Measurements from ENCODE around the gene WDR37. TPM values are rescaled to one million over a fixed set of nuclear protein-coding genes. Genes with fewer than 3 reads are reported as not detected.
"Not testable (repeated sequence)": the region's sequence is repeated elsewhere in the genome, so short reads cannot be mapped to it uniquely, and the experiment has no call there.

The WDR37 gene, protein sequence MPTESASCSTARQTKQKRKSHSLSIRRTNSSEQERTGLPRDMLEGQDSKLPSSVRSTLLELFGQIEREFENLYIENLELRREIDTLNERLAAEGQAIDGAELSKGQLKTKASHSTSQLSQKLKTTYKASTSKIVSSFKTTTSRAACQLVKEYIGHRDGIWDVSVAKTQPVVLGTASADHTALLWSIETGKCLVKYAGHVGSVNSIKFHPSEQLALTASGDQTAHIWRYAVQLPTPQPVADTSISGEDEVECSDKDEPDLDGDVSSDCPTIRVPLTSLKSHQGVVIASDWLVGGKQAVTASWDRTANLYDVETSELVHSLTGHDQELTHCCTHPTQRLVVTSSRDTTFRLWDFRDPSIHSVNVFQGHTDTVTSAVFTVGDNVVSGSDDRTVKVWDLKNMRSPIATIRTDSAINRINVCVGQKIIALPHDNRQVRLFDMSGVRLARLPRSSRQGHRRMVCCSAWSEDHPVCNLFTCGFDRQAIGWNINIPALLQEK
- total RNA-seq, result 1 to 10 TPM; 5.8 to 9.7 (median 8.3) TPM
- long read RNA-seq, partial matches to known transcripts, result 0 of 1 reads
- long read RNA-seq, other reads (novel, unspliced or antisense), result 1 of 1 reads

DNA sequence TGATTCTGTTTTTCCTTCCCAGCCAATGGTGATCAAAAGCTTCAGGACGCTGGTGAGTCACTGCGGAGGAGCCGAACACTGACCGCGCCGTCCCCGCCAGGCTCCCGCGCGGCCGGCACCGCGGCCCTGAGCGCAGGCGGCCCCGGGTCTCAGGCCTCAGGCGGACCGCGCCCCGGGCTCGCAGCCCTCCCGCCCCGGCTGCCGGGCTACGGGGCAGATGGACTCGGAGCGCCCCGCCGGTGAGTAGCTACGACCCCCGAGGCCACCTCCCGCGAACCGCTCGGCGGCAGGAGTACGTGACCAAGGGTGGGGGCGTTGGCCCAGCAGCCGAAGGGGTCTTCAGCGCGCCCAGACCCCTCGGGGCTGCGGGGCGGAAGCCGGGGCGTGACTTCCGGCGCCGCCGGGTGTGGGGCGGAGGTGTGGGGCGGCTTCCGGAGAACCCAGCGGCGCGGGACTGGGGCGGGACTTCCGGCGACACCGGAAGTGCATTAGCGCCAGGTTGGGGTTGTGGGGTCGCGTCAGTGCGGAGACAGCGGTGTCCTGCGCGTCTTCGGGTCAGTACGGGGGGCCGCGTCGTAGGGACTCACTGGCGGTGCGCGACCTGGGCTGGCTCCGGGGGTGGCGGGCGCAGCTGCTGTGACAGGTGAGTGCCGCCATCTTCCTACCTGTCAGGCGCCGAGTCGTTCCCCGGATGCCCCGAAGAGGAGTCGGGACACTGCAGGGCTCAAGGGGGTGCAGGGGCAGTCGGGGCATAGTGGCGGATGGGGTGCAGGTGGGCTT lies at the start of gene WDR37:
TSS of gene WDR37 (plus strand) at position 60 of the 780 bp plus-strand sequence. CDS start 15,771 bp downstream, outside the sequence.
- DNase-seq (peak; percentile 92 to 93 (median 92)), ATAC-seq (peak; percentile 94 to 98 (median 96))
- TF ChIP-seq, protein P1, sequence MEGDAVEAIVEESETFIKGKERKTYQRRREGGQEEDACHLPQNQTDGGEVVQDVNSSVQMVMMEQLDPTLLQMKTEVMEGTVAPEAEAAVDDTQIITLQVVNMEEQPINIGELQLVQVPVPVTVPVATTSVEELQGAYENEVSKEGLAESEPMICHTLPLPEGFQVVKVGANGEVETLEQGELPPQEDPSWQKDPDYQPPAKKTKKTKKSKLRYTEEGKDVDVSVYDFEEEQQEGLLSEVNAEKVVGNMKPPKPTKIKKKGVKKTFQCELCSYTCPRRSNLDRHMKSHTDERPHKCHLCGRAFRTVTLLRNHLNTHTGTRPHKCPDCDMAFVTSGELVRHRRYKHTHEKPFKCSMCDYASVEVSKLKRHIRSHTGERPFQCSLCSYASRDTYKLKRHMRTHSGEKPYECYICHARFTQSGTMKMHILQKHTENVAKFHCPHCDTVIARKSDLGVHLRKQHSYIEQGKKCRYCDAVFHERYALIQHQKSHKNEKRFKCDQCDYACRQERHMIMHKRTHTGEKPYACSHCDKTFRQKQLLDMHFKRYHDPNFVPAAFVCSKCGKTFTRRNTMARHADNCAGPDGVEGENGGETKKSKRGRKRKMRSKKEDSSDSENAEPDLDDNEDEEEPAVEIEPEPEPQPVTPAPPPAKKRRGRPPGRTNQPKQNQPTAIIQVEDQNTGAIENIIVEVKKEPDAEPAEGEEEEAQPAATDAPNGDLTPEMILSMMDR (IDR thresholded peaks at IDR 0.05), result no peak
- peak; percentile 81 for TF ChIP-seq POLR2A (IDR thresholded peaks at IDR 0.05)
- 1% methylated on average over 24 of the region's 87 CpGs for WGBS (ENCODE audit: insufficient coverage, low coverage, low lambda C conversion rate, missing lambda C conversion rate)
- Histone ChIP-seq H3K36me3 (peaks cover 0 to 8% (median 0%) of the 10 kb centered on the region in 4 donors), H3K27ac (peak within 1 kb of the TSS; percentile 93 to 99 (median 97)), H3K9me3 (no peaks in the 10 kb centered on the region), H3K4me3 (peak within 1 kb of the TSS; percentile 62 to 96 (median 84)), H3K27me3 (no peaks in the 10 kb centered on the region), H3K4me1 (peaks cover 0 to 34% (median 10%) of the 10 kb centered on the region in 4 donors)
- intact Hi-C loops (cut with DNase I), result no loop called here

DNA sequence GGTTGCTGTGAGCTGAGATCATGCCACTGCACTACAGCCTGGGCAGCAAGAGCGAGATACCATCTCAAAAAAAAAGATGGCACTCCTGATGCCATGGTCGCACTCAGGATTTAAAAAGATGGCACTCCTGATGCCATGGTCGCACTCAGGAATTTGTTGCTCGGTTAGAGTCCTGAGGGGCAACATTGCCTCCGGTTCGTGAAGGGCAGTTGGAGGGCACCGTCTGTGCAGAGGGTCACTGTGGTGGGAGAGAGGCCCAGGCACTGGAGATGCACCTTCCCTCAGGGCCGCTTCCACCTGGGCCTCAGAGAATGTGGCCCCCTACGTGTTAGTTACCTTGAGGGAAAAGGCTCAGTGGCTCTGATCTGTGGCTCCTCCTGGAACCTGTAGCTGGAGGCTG lies 49.6 kb upstream of the WDR37 start:
- Histone ChIP-seq H3K4me1 (no peaks in the 10 kb centered on the region), H3K9me3 (no peaks in the 10 kb centered on the region), H3K4me3 (no peak overlapping the region), H3K36me3 (peaks cover 0 to 91% (median 47%) of the 10 kb centered on the region in 4 donors), H3K27me3 (no peaks in the 10 kb centered on the region), H3K27ac (no peak overlapping the region)
- DNase-seq, result no peak
- intact Hi-C loops (cut with DNase I), result no loop called here
- WGBS (ENCODE audit: insufficient coverage, low coverage, low lambda C conversion rate, missing lambda C conversion rate), result no CpG with 5 or more reads among the region's 9 CpGs
- TF ChIP-seq, protein P1 (IDR thresholded peaks at IDR 0.05), result no peak
- TF ChIP-seq POLR2A (IDR thresholded peaks at IDR 0.05), result no peak
- no peak for ATAC-seq

DNA sequence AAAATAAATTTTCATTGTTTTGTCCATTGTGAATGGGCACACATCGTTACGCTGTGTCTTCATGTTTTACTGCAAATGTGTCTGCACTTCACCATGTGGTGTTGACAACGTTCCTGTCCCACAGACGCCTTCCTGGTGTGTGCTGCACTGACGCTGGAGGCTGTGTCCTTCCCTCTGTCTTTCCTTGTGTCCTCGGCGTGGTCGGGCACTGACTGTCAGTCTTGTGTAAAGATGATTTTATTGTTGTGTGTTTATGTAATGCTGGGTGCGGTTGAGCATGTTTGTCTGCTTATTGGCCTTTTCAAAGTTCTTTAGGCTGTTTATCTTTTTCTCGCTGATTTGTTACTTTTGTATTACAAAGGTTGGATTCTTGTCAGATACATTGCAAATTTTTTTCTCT lies 48.6 kb upstream of the WDR37 start:
- Histone ChIP-seq H3K27me3 (no peaks in the 10 kb centered on the region), H3K4me1 (no peaks in the 10 kb centered on the region), H3K27ac (no peak overlapping the region), H3K4me3 (no peak overlapping the region), H3K36me3 (peaks cover 0 to 91% (median 49%) of the 10 kb centered on the region in 4 donors), H3K9me3 (no peaks in the 10 kb centered on the region)
- ATAC-seq (no peak), DNase-seq (no peak)
- WGBS (ENCODE audit: insufficient coverage, low coverage, low lambda C conversion rate, missing lambda C conversion rate), result 90% methylated on average over 10 of the region's 10 CpGs
- intact Hi-C loops (cut with DNase I), result no loop called here
- no peak for TF ChIP-seq POLR2A (IDR thresholded peaks at IDR 0.05)
- TF ChIP-seq, protein P1 (IDR thresholded peaks at IDR 0.05), result no peak

DNA sequence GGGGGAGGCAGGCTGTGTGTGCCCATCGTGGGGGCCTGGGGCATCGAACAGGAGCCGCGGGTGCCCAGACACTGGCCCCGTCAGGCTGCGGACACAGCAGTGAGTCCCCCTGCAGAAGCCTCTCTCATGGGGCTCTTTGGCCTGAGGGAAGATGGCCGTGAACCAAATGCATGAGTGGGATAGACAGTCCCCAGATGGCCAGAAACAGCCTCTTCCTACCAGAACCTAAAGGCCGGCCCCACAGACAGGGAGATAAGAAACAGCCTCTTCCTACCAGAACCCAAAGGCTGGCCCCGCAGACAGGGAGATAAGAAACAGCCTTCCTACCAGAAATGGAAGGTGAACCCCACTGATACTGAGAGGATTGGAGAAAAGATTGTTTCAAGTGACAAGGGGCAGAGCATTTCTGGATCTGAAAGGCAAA lies 47.1 kb upstream of the WDR37 start:
- H3K27me3 ChIP-seq, result no peaks in the 10 kb centered on the region
- H3K27ac ChIP-seq, result no peak overlapping the region
- intact Hi-C loops (cut with DNase I), result no loop called here
- H3K36me3 ChIP-seq, result peaks cover 0 to 89% (median 47%) of the 10 kb centered on the region in 4 donors
- DNase-seq, result no peak
- H3K4me1 ChIP-seq, result no peaks in the 10 kb centered on the region
- H3K4me3 ChIP-seq, result no peak overlapping the region
- TF ChIP-seq POLR2A (IDR thresholded peaks at IDR 0.05), result no peak
- TF ChIP-seq, protein P1 (IDR thresholded peaks at IDR 0.05), result no peak
- 61% methylated on average over 2 of the region's 9 CpGs for WGBS (ENCODE audit: insufficient coverage, low coverage, low lambda C conversion rate, missing lambda C conversion rate)
- H3K9me3 ChIP-seq, result no peaks in the 10 kb centered on the region
- ATAC-seq, result no peak

DNA sequence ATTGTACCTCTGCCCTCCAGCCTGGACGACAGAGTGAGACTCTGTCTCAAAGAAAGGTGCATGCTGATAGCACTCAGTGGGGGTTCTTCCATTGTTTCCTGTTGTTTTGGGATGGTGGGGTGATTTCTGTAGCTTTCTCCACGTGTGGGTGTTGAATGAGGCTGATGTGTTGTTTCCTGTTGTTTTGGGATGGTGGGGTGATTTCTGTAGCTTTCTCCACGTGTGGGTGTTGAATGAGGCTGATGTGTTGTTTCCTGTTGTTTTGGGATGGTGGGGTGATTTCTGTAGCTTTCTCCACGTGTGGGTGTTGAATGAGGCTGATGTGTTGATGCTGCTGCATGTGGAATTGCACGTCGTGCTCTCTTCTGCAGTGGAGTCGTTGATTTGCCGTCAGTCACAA lies 46.2 kb upstream of the WDR37 start:
- H3K27me3 ChIP-seq; ATAC-seq; DNase-seq; H3K4me1 ChIP-seq; H3K9me3 ChIP-seq; intact Hi-C loops (cut with DNase I); H3K27ac ChIP-seq; H3K4me3 ChIP-seq: not testable (repeated sequence)
- WGBS (ENCODE audit: insufficient coverage, low coverage, low lambda C conversion rate, missing lambda C conversion rate), result 85% methylated on average over 5 of the region's 8 CpGs
- H3K36me3 ChIP-seq, result peaks cover 0 to 89% (median 46%) of the 10 kb centered on the region in 4 donors

Measured in right lobe of liver (tissue), 6 donors.